ENCODE results near the gene ANKRD42. TPM values are rescaled to one million over a fixed set of nuclear protein-coding genes. Genes with fewer than 3 reads are reported as not detected.

The ANKRD42 gene
- total and polyA plus RNA-seq, 11 donors, result 2.0 to 9.1 (median 6.0) TPM

- DNase-seq (no peak), ATAC-seq (no peak)
- 55 to 72% (median 66%) methylated on average over 4 of the region's 4 CpGs for WGBS, 4 donors
- intact Hi-C loops (cut with DNase I), result loop anchor here in 2 of 10 donors (10.0 kb wide), 1 partner anchor 377 kb away; the partner anchor contains the start of genes DDIAS (in 2 of the 2) and PRCP (in 2 of the 2)
- H3K36me3 ChIP-seq, result peaks cover 0 to 35% (median 28%) of the 10 kb centered on the region in 9 donors
- no peaks in the 10 kb centered on the region for H3K9me3 ChIP-seq
- no peak overlapping the region for H3K27ac ChIP-seq
- H3K4me1 ChIP-seq, result peaks cover 0 to 45% (median 26%) of the 10 kb centered on the region in 12 donors
- H3K27me3 ChIP-seq, result no peaks in the 10 kb centered on the region
- TF ChIP-seq POLR2A (IDR thresholded peaks at IDR 0.05) (no peak), CTCF (IDR thresholded peaks at IDR 0.05) (no peak)
- H3K4me3 ChIP-seq, result no peak overlapping the region
Observed at GRCh38 chr11:83282084-83282716, 88.7 kb downstream of the ANKRD42 start.

GRCh38 chr11:83284501-83285150 lies 91.1 kb downstream of the ANKRD42 start:
- Histone ChIP-seq H3K9me3 (no peaks in the 10 kb centered on the region), H3K4me3 (peak overlapping the region in 11 of 12 donors; percentile 63 to 99 (median 88)), H3K36me3 (peaks cover 0 to 11% (median 3%) of the 10 kb centered on the region in 9 donors), H3K27ac (peak overlapping the region in 8 of 12 donors; percentile 90 to 99 (median 98)), H3K4me1 (peaks cover 0 to 45% (median 26%) of the 10 kb centered on the region in 12 donors), H3K27me3 (no peaks in the 10 kb centered on the region)
- ATAC-seq (no peak), DNase-seq (no peak)
- TF ChIP-seq CTCF (IDR thresholded peaks at IDR 0.05) (no peak), POLR2A (IDR thresholded peaks at IDR 0.05) (no peak)
- intact Hi-C loops (cut with DNase I), result loop anchor here in 5 of 10 donors (5.0 to 10.0 kb wide), 7 partner anchors 92 to 533 kb away; partner anchors contain the start of genes DDIAS (in 3 of the 5), PRCP (in 3 of the 5), ANKRD42 (in 1 of the 5) and PCF11 (in 1 of the 5)
- WGBS, 4 donors, result 7 to 17% (median 11%) methylated on average over 3 of the region's 3 CpGs

GRCh38 chr11:83285151-83285770 lies 91.7 kb downstream of the ANKRD42 start:
- Histone ChIP-seq H3K36me3 (peaks cover 0 to 4% (median 0%) of the 10 kb centered on the region in 9 donors), H3K9me3 (no peaks in the 10 kb centered on the region), H3K4me3 (peak overlapping the region; percentile 29 to 99 (median 83)), H3K27ac (peak overlapping the region; percentile 90 to 99 (median 98)), H3K27me3 (no peaks in the 10 kb centered on the region), H3K4me1 (peaks cover 0 to 45% (median 26%) of the 10 kb centered on the region in 12 donors)
- DNase-seq (no peak), ATAC-seq (peak; percentile 30 to 73 (median 66))
- intact Hi-C loops (cut with DNase I), result loop anchor here in 5 of 10 donors (5.0 to 10.0 kb wide), 7 partner anchors 93 to 532 kb away; partner anchors contain the start of genes DDIAS (in 3 of the 5), PRCP (in 3 of the 5), ANKRD42 (in 1 of the 5) and PCF11 (in 1 of the 5)
- 1 to 2% (median 2%) methylated on average over 21 to 22 of the region's 22 CpGs for WGBS, 4 donors
- no peak for TF ChIP-seq POLR2A (IDR thresholded peaks at IDR 0.05)
- no peak for TF ChIP-seq CTCF (IDR thresholded peaks at IDR 0.05)

Data from heart left ventricle (tissue), 16 donors.